Breast epithelium (tissue), 3 donors: ENCODE results near the gene ZFHX3.

Source experiments
- CTCF ChIP-seq, 3 donors: fragments of 450-650 bp; IDR thresholded peaks; one replicate each; pipeline ENCODE4 v1.5.1; 2016 to 2017; ENCODE audit warnings: antibody characterized with exemption in 3 of 3, mild to moderate bottlenecking in 3 of 3, moderate library complexity in 3 of 3
- POLR2A ChIP-seq: fragments of 450-650 bp; IDR thresholded peaks from one replicate; pipeline ENCODE4 v1.6.1; 2016; ENCODE audit warnings: antibody characterized with exemption, mild to moderate bottlenecking, moderate library complexity
- POLR2AphosphoS5 ChIP-seq, 3 donors: sonication (generic); formaldehyde crosslinking; IDR thresholded peaks; one replicate each; pipeline ENCODE4 v1.6.1; 2017; ENCODE audit warnings: antibody characterized with exemption in 3 of 3

- TF ChIP-seq CTCF (IDR thresholded peaks at IDR 0.05) (no peak), POLR2A (no peak), POLR2AphosphoS5 (IDR thresholded peaks at IDR 0.05) (no peak)
Observed at GRCh38 chr16:72978212-72978611, 69.7 kb downstream of the ZFHX3 start.
